Smooth muscle cell (in vitro differentiated cells): Measurements from ENCODE around the gene AMDHD1. TPM values are rescaled to one million over a fixed set of nuclear protein-coding genes. Genes with fewer than 3 reads are reported as not detected.

ENCODE experiments used
- DNase-seq: peaks from one replicate; lab custom pipeline; 2025; ENCODE audit not compliant: unreplicated experiment; lab: John Stamatoyannopoulos, UW
- H2AFZ ChIP-seq: fragments of 200-600 bp; sonication (generic); 2 replicates; pipeline ENCODE4 v1.6.0; 2016; ENCODE audit warnings: antibody characterized with exemption, low read depth, mild to moderate bottlenecking
- H3F3A ChIP-seq: fragments of 200-600 bp; sonication (generic); 2 replicates; pipeline ENCODE4 v1.6.0; 2017; ENCODE audit warnings: antibody characterized with exemption, low read depth
- H3K27ac ChIP-seq: fragments of 200-600 bp; sonication (generic); 2 replicates; pipeline ENCODE4 v1.5.1; 2016; ENCODE audit warnings: low read depth, mild to moderate bottlenecking
- H3K27me3 ChIP-seq: fragments of 200-600 bp; sonication (generic); 2 replicates; pipeline ENCODE4 v1.6.1; 2016; ENCODE audit warnings: low read depth, mild to moderate bottlenecking
- H3K36me3 ChIP-seq: fragments of 200-600 bp; sonication (generic); 2 replicates; pipeline ENCODE4 v1.5.1; 2016; ENCODE audit warnings: low read depth
- H3K4me1 ChIP-seq: fragments of 200-600 bp; sonication (generic); 2 replicates; pipeline ENCODE4 v1.5.1; 2016; ENCODE audit warnings: low read depth
- H3K4me2 ChIP-seq: fragments of 200-600 bp; sonication (generic); 2 replicates; pipeline ENCODE4 v1.6.0; 2016; ENCODE audit warnings: mild to moderate bottlenecking
- H3K4me3 ChIP-seq: fragments of 200-600 bp; sonication (generic); 2 replicates; pipeline ENCODE4 v1.5.1; 2016; ENCODE audit warnings: mild to moderate bottlenecking
- H3K79me2 ChIP-seq: fragments of 200-600 bp; sonication (generic); 2 replicates; pipeline ENCODE4 v1.6.0; 2016; ENCODE audit warnings: low read depth, mild to moderate bottlenecking
- H3K9ac ChIP-seq: fragments of 200-600 bp; sonication (generic); 2 replicates; pipeline ENCODE4 v1.6.0; 2016; ENCODE audit warnings: low read depth
- H3K9me3 ChIP-seq: fragments of 200-600 bp; sonication (generic); replicated peaks from 2 replicates; pipeline ENCODE4 v1.5.1; 2016; ENCODE audit warnings: low read depth
- H4K20me1 ChIP-seq: fragments of 200-600 bp; sonication (generic); 2 replicates; pipeline ENCODE4 v1.6.0; 2016; ENCODE audit warnings: low read depth
- WGBS: methylation state at CpG from one replicate; pipeline ENCODE4 v1.1.7; 2016; ENCODE audit warnings: low lambda C conversion rate; 5-methylcytosine and 5-hydroxymethylcytosine counted together
- polyA plus RNA-seq: library from polyadenylated mRNA; unstranded; fragments of >200 nt; fragmentation: Nextera tagmentation; extraction: Ambion mirVana; gene quantifications from 2 replicates; pipeline ENCODE4 v1.2.1, GENCODE V29; 2016
- total RNA-seq: library from RNA; depleted of rRNA; stranded (reverse); fragments of >200 nt; gene quantifications from 2 replicates; pipeline ENCODE4 v1.2.3, GENCODE V29; 2014
- TF ChIP-seq, protein P1 (sequence below): fragments of 200-600 bp; sonication (generic); IDR thresholded peaks from 2 replicates; pipeline ENCODE4 v1.5.1; 2017; ENCODE audit warnings: borderline replicate concordance, mild to moderate bottlenecking, antibody characterized with exemption; ENCODE audit not compliant: insufficient read depth, poor library complexity, severe bottlenecking

The AMDHD1 gene
- total and polyA plus RNA-seq, 2 experiments from 2014 or later = 0.18 to 0.25 TPM

GRCh38 chr12:95977764-95978305, 34.7 kb downstream of the AMDHD1 start:
- 94% methylated on average over 11 of the region's 11 CpGs for WGBS
- TF ChIP-seq, protein P1, sequence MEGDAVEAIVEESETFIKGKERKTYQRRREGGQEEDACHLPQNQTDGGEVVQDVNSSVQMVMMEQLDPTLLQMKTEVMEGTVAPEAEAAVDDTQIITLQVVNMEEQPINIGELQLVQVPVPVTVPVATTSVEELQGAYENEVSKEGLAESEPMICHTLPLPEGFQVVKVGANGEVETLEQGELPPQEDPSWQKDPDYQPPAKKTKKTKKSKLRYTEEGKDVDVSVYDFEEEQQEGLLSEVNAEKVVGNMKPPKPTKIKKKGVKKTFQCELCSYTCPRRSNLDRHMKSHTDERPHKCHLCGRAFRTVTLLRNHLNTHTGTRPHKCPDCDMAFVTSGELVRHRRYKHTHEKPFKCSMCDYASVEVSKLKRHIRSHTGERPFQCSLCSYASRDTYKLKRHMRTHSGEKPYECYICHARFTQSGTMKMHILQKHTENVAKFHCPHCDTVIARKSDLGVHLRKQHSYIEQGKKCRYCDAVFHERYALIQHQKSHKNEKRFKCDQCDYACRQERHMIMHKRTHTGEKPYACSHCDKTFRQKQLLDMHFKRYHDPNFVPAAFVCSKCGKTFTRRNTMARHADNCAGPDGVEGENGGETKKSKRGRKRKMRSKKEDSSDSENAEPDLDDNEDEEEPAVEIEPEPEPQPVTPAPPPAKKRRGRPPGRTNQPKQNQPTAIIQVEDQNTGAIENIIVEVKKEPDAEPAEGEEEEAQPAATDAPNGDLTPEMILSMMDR = no peak
- H3K4me1 ChIP-seq = no peaks in the 10 kb centered on the region

DNA sequence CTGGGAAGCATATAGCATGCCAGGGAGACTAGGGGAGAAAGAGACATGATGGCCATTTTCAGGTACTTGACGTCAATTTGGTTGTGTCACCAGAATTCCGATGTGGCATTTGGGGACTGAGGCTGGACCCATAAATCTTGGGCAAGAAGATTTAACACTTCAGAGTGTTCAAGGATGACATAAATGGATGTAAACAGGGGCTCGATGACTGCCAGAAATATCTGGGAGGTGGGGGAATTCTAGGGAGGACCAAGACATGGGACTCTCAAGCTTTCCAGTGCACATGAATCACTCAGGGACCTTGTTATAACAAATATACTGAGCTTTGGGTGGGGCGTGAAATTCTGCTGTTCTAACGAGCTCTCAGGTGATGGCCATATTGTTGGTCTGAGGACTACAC, 35.2 kb downstream of the AMDHD1 start:
- no peak overlapping the region for H3K4me2 ChIP-seq
- H4K20me1 ChIP-seq = no peaks in the 10 kb centered on the region
- no peaks in the 10 kb centered on the region for H3K4me1 ChIP-seq
- WGBS = 97% methylated on average over 5 of the region's 5 CpGs
- H2AFZ ChIP-seq = no peak overlapping the region
- H3K79me2 ChIP-seq = no peaks in the 10 kb centered on the region
- H3K9ac ChIP-seq = no peak overlapping the region
- no peak for DNase-seq
- H3K27me3 ChIP-seq = no peaks in the 10 kb centered on the region
- H3K36me3 ChIP-seq = no peaks in the 10 kb centered on the region
- no peaks in the 10 kb centered on the region for H3F3A ChIP-seq
- H3K9me3 ChIP-seq = no peaks in the 10 kb centered on the region
- TF ChIP-seq, protein P1 = no peak
- no peak overlapping the region for H3K27ac ChIP-seq
- no peak overlapping the region for H3K4me3 ChIP-seq

More at GRCh38 chr12:95977764-95978305, 34.7 kb downstream of the AMDHD1 start:
- no peak overlapping the region for H3K4me2 ChIP-seq
- H2AFZ ChIP-seq = no peak overlapping the region
- H3F3A ChIP-seq = no peaks in the 10 kb centered on the region
- H3K79me2 ChIP-seq = no peaks in the 10 kb centered on the region
- H3K27me3 ChIP-seq = no peaks in the 10 kb centered on the region
- H3K9ac ChIP-seq = no peak overlapping the region
- no peaks in the 10 kb centered on the region for H3K36me3 ChIP-seq
- DNase-seq = no peak
- no peaks in the 10 kb centered on the region for H4K20me1 ChIP-seq
- H3K27ac ChIP-seq = no peak overlapping the region
- H3K4me3 ChIP-seq = no peak overlapping the region
- H3K9me3 ChIP-seq = no peaks in the 10 kb centered on the region

DNA sequence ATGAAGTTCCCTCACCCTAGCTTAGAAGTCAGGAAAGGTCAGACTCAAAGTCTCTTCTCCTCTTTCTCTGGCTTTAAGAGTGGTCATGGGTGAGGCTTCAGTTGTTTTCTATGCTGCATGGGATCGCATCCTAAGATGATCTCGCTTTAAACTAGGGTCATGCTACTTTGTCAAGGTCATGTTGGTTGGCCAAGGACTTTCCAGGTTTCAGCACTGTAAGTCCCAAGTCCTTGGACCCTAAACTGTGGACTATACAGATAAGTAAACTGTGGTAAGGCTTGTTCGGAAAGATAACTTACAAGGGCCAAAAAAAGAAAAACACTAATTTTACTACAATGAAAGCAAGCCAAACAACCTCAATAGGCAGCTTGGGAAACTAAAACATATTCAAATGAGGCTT, 35.6 kb downstream of the AMDHD1 start:
- TF ChIP-seq, protein P1 = no peak
- Histone ChIP-seq H3F3A (no peaks in the 10 kb centered on the region), H3K4me2 (no peak overlapping the region), H3K9me3 (no peaks in the 10 kb centered on the region), H4K20me1 (no peaks in the 10 kb centered on the region), H3K27me3 (no peaks in the 10 kb centered on the region), H3K79me2 (no peaks in the 10 kb centered on the region), H3K9ac (no peak overlapping the region), H3K4me1 (no peaks in the 10 kb centered on the region), H3K4me3 (no peak overlapping the region), H3K27ac (no peak overlapping the region), H2AFZ (no peak overlapping the region), H3K36me3 (no peaks in the 10 kb centered on the region)
- DNase-seq = no peak
- WGBS = 96% methylated on average over 3 of the region's 3 CpGs

DNA sequence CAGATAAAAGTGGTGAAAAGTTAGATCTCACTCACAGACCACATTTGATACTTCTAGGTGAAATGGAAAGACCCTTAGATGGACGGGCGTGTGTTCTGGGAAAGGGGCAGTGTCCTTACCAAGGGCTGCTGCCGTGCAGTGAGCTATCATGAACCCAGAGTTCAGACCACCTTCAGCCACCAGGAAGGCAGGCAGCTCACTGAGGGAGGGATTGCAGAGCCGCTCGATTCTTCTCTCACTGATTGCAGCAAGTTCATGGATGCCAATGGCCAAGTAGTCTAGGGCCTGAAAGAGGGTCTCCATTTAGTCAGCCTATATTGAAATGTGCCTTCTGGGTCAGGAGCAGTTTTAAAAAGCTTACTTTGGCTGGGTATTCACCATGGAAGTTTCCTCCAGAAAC, 37.3 kb downstream of the AMDHD1 start:
- no peak for DNase-seq
- no peak overlapping the region for H3K4me3 ChIP-seq
- no peaks in the 10 kb centered on the region for H4K20me1 ChIP-seq
- H3K27me3 ChIP-seq = no peaks in the 10 kb centered on the region
- H3K27ac ChIP-seq = no peak overlapping the region
- H3K9ac ChIP-seq = no peak overlapping the region
- no peaks in the 10 kb centered on the region for H3K79me2 ChIP-seq
- TF ChIP-seq, protein P1 = no peak
- H2AFZ ChIP-seq = no peak overlapping the region
- H3K4me2 ChIP-seq = no peak overlapping the region
- H3F3A ChIP-seq = no peaks in the 10 kb centered on the region
- H3K9me3 ChIP-seq = no peaks in the 10 kb centered on the region
- H3K4me1 ChIP-seq = no peaks in the 10 kb centered on the region
- H3K36me3 ChIP-seq = no peaks in the 10 kb centered on the region
- WGBS = 96% methylated on average over 5 of the region's 5 CpGs
